DND-41 (cell line): Measurements from ENCODE around the gene TSPAN9.

Experiments used
- ATAC-seq: fragments of 200-7000 bp; cut with Tn5 transposase; 3 replicates; pipeline ENCODE4 v1.9.1; 2021; ENCODE audit warnings: low read depth; ENCODE audit not compliant: insufficient read depth
- DNase-seq: peaks from one replicate; pipeline ENCODE4 v3.0.0-alpha.2; 2020
- H2AFZ ChIP-seq: 2 replicates; pipeline ENCODE4 v1.6.0; 2012; ENCODE audit warnings: low read depth, low read length
- H3K27ac ChIP-seq: 2 replicates; pipeline ENCODE4 v1.5.1; 2012; ENCODE audit warnings: low read length, inconsistent platforms
- H3K27me3 ChIP-seq: fragments of 200-600 bp; sonication (generic); 2 replicates; pipeline ENCODE4 v1.6.0; 2012; ENCODE audit warnings: low read length, mild to moderate bottlenecking, inconsistent platforms; ENCODE audit not compliant: insufficient read depth, poor library complexity
- H3K36me3 ChIP-seq: 2 replicates; pipeline ENCODE4 v1.5.1; 2012; ENCODE audit warnings: low read length, inconsistent platforms; ENCODE audit not compliant: insufficient read depth
- H3K4me1 ChIP-seq: 2 replicates; pipeline ENCODE4 v1.5.1; 2012; ENCODE audit warnings: mild to moderate bottlenecking, low read length; ENCODE audit not compliant: insufficient read depth
- H3K4me2 ChIP-seq: 2 replicates; pipeline ENCODE4 v1.6.0; 2012; ENCODE audit warnings: mild to moderate bottlenecking, moderate library complexity, low read length, inconsistent platforms; ENCODE audit not compliant: insufficient read depth
- H3K4me3 ChIP-seq, 2 experiments: fragments of 200-600 bp in 1 of 2; shearing (Covaris generic) in 1 of 2; 2 replicates each; pipeline ENCODE4 v1.5.1; 2012 to 2016; ENCODE audit warnings: inconsistent platforms in 2 of 2, low read length in 2 of 2, mild to moderate bottlenecking in 2 of 2, low read depth in 1 of 2, moderate library complexity in 1 of 2
- H3K79me2 ChIP-seq: 2 replicates; pipeline ENCODE4 v1.6.0; 2012; ENCODE audit warnings: low read length, inconsistent platforms; ENCODE audit not compliant: insufficient read depth
- H3K9ac ChIP-seq: 2 replicates; pipeline ENCODE4 v1.6.0; 2012; ENCODE audit warnings: low read depth, mild to moderate bottlenecking, inconsistent platforms, low read length, moderate library complexity
- H3K9me3 ChIP-seq: 2 replicates; pipeline ENCODE4 v1.5.1; 2012; ENCODE audit warnings: low read length, moderate library complexity, mild to moderate bottlenecking, inconsistent platforms; ENCODE audit not compliant: insufficient read depth, severe bottlenecking
- H4K20me1 ChIP-seq: 2 replicates; pipeline ENCODE4 v1.6.0; 2012; ENCODE audit warnings: low read length; ENCODE audit not compliant: insufficient read depth
- CTCF ChIP-seq: IDR thresholded peaks from 2 replicates; pipeline ENCODE4 v1.5.1; 2012; ENCODE audit warnings: borderline replicate concordance, low read length, moderate library complexity, mild to moderate bottlenecking; ENCODE audit not compliant: poor library complexity, severe bottlenecking; ENCODE audit errors: extremely low read depth
- EZH2 ChIP-seq: IDR thresholded peaks from 3 replicates; pipeline ENCODE4 v1.6.1; 2012; ENCODE audit warnings: borderline replicate concordance, low read depth, mild to moderate bottlenecking, moderate library complexity, low read length, inconsistent platforms; ENCODE audit not compliant: severe bottlenecking

The TSPAN9 gene

GRCh38 chr12:3164454-3165077 lies 87.4 kb downstream of the TSPAN9 start:
- TF ChIP-seq CTCF: no peak
- no peak for TF ChIP-seq EZH2
- peaks cover 5% of the 10 kb centered on the region for H3K9me3 ChIP-seq

GRCh38 chr12:3165078-3165980 lies 88.2 kb downstream of the TSPAN9 start:
- no peak for DNase-seq
- H3K9ac ChIP-seq: no peak overlapping the region
- no peak overlapping the region for H2AFZ ChIP-seq
- H3K9me3 ChIP-seq: peaks cover 5% of the 10 kb centered on the region
- H3K4me3 ChIP-seq: no peak overlapping the region
- H3K36me3 ChIP-seq: no peaks in the 10 kb centered on the region
- H3K4me1 ChIP-seq: no peaks in the 10 kb centered on the region
- H3K4me2 ChIP-seq: no peak overlapping the region
- TF ChIP-seq CTCF (no peak), EZH2 (no peak)
- H3K27ac ChIP-seq: no peak overlapping the region
- no peaks in the 10 kb centered on the region; the same call in 1 of the 2 replicates for H4K20me1 ChIP-seq
- ATAC-seq: no peak
- no peaks in the 10 kb centered on the region for H3K79me2 ChIP-seq
- no peaks in the 10 kb centered on the region for H3K27me3 ChIP-seq

More at GRCh38 chr12:3164454-3165077, 87.4 kb downstream of the TSPAN9 start:
- Histone ChIP-seq H4K20me1 (no peaks in the 10 kb centered on the region; the same call in 1 of the 2 replicates), H3K4me2 (no peak overlapping the region), H3K36me3 (no peaks in the 10 kb centered on the region), H3K79me2 (no peaks in the 10 kb centered on the region), H3K4me1 (no peaks in the 10 kb centered on the region), H3K27ac (no peak overlapping the region), H3K9ac (no peak overlapping the region), H3K27me3 (peaks cover under 1% of the 10 kb centered on the region), H3K4me3 (no peak overlapping the region), H2AFZ (no peak overlapping the region)
- DNase-seq (no peak), ATAC-seq (no peak)

- H3K27me3 ChIP-seq: no peaks in the 10 kb centered on the region
- no peaks in the 10 kb centered on the region for H3K79me2 ChIP-seq
- H3K27ac ChIP-seq: no peak overlapping the region
- H3K36me3 ChIP-seq: no peaks in the 10 kb centered on the region
- no peaks in the 10 kb centered on the region; the same call in 1 of the 2 replicates for H4K20me1 ChIP-seq
- DNase-seq (no peak), ATAC-seq (no peak)
- TF ChIP-seq EZH2 (no peak), CTCF (no peak)
- no peak overlapping the region for H3K4me2 ChIP-seq
- H3K4me1 ChIP-seq: no peaks in the 10 kb centered on the region
- no peak overlapping the region for H3K4me3 ChIP-seq
- H3K9me3 ChIP-seq: no peaks in the 10 kb centered on the region
- no peak overlapping the region for H2AFZ ChIP-seq
- no peak overlapping the region for H3K9ac ChIP-seq
Observed at GRCh38 chr12:3167636-3168035, 90.5 kb downstream of the TSPAN9 start.
